ENCODE results near the gene ESF1. TPM values are rescaled to one million over a fixed set of nuclear protein-coding genes. Genes with fewer than 3 reads are reported as not detected.
"Not testable (repeated sequence)": the region's sequence is repeated elsewhere in the genome, so short reads cannot be mapped to it uniquely, and the experiment has no call there.

ESF1 gene
- total RNA-seq, 1 donor from 2014 or later = 16.1 TPM

- no peak for DNase-seq (ENCODE audit: low spot score)
Measured at GRCh38 chr20:13739731-13740649, 44.7 kb downstream of the ESF1 start.

DNA sequence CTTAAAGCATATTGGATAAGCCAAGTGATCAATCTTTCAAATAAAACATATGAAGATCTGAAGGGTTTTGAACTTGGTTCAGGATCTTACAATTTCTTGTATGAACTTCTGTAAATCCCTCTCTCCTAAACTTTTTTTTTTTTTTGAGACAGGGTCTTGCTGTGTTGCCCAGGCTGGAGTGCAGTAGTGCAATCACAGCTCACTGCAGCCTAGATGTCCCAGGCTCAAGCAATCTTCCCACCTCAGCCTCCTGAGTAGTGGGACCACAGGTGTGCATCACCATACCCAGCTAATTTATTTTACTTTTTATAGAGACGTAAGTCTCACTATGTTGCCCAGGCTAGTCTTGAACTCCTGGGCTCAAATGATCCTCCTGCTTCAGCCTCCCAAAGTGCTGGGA lies 46.5 kb downstream of the ESF1 start:
- not testable (repeated sequence) for DNase-seq (ENCODE audit: low spot score)

- DNase-seq (ENCODE audit: low spot score) = peak; percentile 82
Measured at GRCh38 chr20:13736436-13737191, 48.1 kb downstream of the ESF1 start.

GRCh38 chr20:13735826-13736225 lies 48.9 kb downstream of the ESF1 start:
- no peak for DNase-seq (ENCODE audit: low spot score)

DNA sequence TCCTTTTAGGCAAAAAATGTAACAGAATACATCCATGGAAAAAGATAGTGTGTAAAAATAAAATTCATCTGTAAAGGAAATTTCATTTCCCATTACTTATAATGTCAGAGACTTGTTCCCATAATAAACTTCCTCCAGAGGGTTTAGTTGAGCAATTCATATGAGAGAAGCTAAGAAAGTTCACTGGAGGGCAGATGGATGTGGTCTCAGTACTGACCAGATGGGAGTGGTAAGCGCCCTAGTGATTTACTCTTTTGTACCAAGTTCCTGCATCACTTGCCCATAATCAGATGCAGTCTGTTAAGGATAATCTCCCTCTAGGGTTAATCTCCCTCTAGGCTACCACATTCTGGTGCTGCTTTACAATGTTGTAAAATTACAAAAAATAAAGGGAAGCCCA lies 61.7 kb downstream of the ESF1 start:
- no peak for DNase-seq (ENCODE audit: low spot score)

DNA sequence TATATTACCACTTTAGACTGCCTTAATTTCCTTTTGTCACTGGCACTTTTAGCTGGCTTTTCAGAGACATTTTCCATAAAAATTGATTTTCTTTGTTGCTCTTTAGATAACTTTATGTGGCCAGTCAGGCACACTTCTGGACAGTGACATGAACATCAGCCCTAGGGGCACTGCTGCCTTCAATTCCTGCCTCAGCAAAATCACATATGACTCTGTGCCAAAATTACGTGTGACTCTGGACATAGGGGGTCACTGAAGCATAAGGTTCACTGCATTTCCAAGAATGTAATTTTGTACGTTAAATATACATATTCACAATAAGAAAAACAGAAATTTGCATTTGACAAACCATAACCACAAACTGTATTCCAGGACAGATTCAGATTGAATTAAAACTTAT lies 66.5 kb downstream of the ESF1 start:
- DNase-seq (ENCODE audit: low spot score) = no peak

DNA sequence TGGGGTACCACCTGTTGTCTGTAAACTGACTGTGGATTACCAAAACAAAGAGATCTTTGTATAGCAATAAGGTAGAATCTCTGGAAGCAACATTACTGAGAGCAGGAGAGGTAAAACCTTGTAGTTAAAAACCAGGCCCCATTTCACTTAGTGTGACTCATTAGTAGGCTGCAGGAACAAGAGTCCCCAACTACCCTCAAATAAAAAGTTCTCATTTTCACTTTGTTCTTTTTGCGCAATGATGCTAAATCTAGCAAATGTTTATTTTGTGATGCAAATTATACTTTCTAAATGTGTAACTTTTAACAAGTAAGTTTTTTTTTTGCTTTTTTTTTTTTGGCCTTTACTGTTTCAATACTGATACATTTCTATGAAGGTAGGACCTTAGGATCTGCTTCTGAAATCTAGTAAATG lies 67.1 kb downstream of the ESF1 start:
- no peak for DNase-seq (ENCODE audit: low spot score)

DNA sequence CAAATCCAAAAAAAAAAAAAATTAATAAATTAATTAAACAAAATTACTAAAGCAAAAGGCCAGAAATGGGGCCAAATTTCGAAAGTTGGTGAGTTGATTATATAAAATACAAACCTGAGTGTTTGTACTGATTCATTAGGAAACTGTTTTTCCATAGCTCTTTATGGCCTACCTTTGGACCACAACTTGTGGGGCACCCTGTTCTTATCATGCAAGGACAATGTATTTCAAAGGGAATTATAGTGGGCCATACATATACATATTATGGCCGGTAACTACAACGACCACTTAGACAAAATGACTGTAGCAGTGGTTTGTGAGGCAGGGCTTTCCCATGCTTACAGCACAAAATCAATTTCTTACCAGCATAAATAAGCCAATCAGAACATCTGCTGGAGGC lies 69.5 kb downstream of the ESF1 start:
- DNase-seq (ENCODE audit: low spot score) = no peak

- DNase-seq (ENCODE audit: low spot score) = no peak
Measured at GRCh38 chr20:13708234-13708633, 76.5 kb downstream of the ESF1 start.

DNA sequence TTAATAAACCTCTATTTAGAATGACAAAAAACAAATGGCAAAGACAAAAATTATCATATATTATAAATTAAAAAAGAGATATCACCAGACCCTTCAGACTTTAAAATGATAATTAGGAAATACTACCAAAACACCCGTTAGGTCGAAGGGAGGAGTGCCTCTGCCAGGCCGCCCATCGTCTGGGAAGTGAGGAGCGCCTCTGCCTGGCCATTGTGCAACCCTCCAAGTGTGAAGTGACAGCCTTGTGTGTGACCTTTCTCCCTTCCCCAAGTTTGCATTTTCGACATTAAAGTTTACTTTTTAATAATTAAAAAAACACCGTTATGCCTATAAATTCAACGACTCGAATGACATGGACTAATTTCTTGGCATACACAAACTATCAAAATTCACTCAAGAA lies 81.5 kb downstream of the ESF1 start:
- no peak for DNase-seq (ENCODE audit: low spot score)

DNA sequence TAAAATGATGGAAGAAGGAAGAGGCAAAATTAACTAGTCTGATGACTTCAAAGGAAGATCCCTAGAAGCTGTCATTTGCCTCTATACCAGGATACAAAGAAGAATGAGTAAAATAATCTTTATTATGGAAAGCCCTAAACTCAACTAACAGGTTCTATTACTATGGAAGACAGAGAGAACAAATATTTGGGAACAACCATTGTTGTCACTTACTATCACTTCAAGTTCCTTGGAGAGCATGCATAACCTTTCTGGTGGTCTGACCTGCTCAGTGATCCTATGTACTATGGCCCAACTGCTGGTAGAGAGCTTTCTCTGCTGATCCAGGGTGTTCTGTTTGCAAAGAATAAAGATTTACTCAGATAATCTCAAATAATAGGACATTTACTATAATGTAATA lies 83.2 kb downstream of the ESF1 start:
- DNase-seq (ENCODE audit: low spot score) = no peak

DNA sequence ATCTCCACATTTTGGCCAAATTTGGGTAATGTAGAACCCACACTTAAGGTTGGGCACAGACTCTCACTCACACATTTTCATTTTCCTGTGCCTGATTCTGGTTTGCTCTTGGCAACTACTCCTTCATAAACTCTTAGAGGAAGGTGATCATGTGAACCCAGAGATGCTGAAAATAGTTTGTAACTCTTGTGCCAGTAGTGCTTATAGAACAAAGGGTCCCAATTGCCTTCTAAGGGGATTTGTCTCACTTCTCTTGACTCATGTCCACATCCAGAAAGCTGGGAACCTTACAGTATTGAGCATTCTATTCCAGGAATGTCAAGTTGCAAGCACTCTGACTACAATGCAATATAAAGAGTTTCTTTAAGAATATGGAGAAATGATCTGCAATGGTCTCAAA lies 84.0 kb downstream of the ESF1 start:
- no peak for DNase-seq (ENCODE audit: low spot score)

DNA sequence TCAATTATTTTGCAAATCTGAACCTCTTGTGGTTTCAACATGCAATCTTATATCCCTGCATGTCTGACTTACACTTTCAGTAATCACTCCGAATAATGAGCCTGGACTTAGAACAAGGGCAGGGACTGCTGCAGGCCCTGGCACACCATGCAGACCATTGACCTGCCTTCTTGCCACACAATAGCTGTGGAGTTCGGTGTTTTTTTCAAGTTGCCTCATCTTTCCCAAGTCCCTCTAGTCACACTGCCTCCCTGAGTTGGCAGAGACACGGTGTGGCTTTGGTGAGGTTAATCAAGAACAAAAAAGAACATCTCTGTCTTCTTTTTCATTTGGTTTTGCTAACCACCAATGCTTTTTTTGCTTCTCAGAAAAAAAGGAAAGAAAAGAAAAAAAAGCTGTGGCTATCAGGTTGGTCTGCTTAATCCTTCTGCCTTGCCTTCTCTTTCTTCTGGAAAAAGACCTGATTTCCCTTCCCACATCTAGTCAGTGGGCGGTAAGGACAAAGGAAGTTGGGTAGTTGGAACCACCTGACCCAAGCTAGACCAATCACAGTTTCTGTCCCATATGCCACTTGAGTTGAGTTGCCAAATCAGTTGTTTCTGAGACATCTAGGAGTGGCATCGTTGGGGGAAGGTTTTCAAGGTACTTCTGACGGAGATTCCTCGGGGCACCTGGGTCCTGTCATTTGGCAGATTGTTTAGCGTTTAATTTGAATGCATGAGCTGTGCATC lies 90.1 kb downstream of the ESF1 start:
- DNase-seq (ENCODE audit: low spot score) = no peak

DNA sequence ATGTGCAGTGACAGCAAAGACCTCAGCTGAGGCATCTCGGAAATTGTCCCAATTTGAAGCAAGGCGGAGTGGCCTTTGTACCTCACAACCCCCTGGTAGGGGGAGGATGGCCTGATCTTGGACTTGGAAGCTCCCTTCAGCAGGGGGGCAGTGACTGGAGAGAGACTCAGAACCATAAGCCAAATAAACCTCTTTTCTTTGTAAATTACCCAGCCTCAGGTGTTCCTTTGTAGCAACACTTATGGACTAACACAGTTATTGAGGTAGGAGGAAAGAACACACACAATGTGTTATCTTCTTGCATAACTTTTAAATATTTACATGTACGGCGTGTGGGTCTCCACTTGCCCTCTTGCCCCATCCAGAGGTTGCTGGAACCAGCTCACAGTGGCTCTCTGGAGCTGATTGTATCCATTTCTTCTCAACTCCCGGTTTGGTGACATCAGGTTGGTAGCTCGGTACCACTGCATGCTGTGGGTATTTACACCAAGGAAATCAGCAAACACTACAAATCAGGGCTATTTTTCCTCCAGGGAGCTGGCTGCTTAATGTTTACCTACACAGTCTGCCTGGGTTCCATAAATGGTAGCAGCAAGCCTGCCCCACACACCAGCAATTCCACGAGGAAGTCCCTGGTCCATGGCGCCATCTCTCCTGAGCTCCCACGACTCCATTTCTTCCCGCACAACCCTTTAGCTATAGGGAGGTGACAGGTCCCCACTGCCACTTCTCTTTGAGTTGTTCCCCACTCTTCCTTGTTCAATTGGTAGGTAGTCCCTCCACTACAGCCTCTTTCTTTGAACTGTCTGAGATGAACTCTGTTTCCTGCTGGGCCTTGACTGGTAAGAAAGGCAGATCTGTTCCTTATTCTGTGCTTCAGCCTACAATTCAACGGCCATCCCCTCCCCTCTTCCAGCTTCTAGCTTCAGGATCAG lies 91.7 kb downstream of the ESF1 start:
- no peak for DNase-seq (ENCODE audit: low spot score)

- peak; percentile 6 for DNase-seq (ENCODE audit: low spot score)
Measured at GRCh38 chr20:13690943-13691342, 93.8 kb downstream of the ESF1 start.

- peak; percentile 60 for DNase-seq (ENCODE audit: low spot score)
Measured at GRCh38 chr20:13687815-13688214, 96.9 kb downstream of the ESF1 start.

- no peak for DNase-seq (ENCODE audit: low spot score)
Measured at GRCh38 chr20:13685623-13686022, 99.1 kb downstream of the ESF1 start.

- DNase-seq (ENCODE audit: low spot score) = no peak
Measured at GRCh38 chr20:13684566-13685222, 100.0 kb downstream of the ESF1 start.

GRCh38 chr20:13683833-13684232 lies 100.9 kb downstream of the ESF1 start:
- DNase-seq (ENCODE audit: low spot score) = no peak
